ENCODE measurements around the gene TEX55.

Gene TEX55

DNA sequence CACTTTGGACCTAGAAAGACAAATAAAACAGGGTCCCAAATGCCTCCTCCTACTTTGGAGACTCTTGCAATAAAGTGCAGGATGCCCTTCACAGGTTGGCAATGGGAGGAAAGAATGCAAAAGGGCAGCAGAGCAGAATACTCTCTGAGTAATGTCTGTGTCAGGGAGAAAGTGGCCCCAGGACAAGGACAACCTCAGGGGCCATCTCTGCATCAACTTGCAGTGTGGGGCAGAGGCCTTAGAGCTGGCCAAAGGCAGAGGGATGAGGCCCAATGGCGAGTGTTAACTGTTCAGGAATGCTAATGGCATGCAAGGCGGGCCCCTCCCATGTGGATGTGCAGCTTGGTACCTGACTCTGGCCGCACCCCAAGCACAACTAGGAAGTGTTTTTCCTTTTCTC lies 35.8 kb downstream of the TEX55 start:
- no peak overlapping the region for H3K4me3 ChIP-seq (ENCODE audit: low read depth, low read length)
- TF ChIP-seq, protein P1, sequence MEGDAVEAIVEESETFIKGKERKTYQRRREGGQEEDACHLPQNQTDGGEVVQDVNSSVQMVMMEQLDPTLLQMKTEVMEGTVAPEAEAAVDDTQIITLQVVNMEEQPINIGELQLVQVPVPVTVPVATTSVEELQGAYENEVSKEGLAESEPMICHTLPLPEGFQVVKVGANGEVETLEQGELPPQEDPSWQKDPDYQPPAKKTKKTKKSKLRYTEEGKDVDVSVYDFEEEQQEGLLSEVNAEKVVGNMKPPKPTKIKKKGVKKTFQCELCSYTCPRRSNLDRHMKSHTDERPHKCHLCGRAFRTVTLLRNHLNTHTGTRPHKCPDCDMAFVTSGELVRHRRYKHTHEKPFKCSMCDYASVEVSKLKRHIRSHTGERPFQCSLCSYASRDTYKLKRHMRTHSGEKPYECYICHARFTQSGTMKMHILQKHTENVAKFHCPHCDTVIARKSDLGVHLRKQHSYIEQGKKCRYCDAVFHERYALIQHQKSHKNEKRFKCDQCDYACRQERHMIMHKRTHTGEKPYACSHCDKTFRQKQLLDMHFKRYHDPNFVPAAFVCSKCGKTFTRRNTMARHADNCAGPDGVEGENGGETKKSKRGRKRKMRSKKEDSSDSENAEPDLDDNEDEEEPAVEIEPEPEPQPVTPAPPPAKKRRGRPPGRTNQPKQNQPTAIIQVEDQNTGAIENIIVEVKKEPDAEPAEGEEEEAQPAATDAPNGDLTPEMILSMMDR (IDR thresholded peaks at IDR 0.05; ENCODE audit: low read depth, low read length): no peak

- H3K4me3 ChIP-seq (ENCODE audit: low read depth, low read length): no peak overlapping the region
- TF ChIP-seq, protein P1 (IDR thresholded peaks at IDR 0.05; ENCODE audit: low read depth, low read length): no peak
Measured at GRCh38 chr3:119184111-119184510, 38.1 kb downstream of the TEX55 start.

DNA sequence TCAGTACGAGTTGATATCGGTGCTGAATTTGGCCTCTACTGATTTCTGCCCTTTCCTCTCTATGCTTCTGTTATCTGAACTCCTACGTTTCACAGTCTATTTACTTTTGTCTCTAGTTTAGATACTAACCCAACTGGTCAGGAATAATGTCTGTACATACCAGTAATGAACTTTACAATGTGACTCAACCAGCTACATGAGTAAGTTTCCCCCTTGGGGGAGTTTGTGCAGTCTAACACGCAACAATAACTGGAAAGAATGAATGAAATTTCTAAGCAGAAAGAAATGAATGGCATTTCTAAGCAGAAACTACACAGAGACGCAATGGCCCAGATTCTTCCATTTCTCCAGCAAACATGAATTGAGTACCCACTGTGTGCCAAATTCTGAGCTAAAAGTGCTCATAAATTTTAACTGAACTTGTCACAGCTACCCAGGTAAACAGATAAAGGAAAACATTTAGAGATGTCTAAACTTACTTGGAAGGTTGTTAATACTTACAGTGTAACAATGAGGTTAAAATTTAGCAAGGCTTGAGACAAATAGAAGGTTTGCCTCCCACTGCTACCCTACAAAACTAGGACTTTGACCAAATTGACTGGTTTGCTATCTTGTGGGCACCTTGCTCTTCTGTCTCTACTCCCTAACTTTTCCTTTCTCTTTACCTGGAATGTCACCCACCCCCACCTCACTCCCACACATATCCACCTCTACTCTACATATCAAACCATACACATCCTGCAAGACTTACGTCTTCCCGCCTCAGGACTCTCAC lies 39.0 kb downstream of the TEX55 start:
- TF ChIP-seq, protein P1 (IDR thresholded peaks at IDR 0.05; ENCODE audit: low read depth, low read length): no peak
- H3K4me3 ChIP-seq (ENCODE audit: low read depth, low read length): no peak overlapping the region

DNA sequence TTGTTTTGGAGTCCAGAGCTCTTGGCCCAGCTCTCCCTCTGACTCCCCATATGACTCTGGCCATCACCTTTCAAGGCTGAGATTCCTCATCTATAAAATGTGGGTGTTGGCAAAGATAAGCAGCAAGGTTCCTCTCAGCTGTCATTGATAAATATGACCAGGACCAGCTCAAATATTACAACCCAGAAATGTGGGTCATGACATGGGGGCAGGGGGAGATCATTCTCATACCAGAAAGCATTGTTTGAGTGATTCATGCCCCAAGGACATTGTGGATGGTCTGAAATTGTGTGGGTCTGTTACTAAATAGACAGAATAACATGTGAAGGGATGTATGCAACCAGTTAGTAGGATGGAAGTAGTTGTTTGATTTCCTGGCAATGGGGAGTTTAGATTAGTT lies 41.3 kb downstream of the TEX55 start:
- no peak overlapping the region for H3K4me3 ChIP-seq (ENCODE audit: low read depth, low read length)
- TF ChIP-seq, protein P1 (IDR thresholded peaks at IDR 0.05; ENCODE audit: low read depth, low read length): no peak

- TF ChIP-seq, protein P1 (IDR thresholded peaks at IDR 0.05; ENCODE audit: low read depth, low read length): no peak
- no peak overlapping the region for H3K4me3 ChIP-seq (ENCODE audit: low read depth, low read length)
Measured at GRCh38 chr3:119191800-119192199, 45.8 kb downstream of the TEX55 start.

- no peak overlapping the region for H3K4me3 ChIP-seq (ENCODE audit: low read depth, low read length)
- TF ChIP-seq, protein P1 (IDR thresholded peaks at IDR 0.05; ENCODE audit: low read depth, low read length): no peak
Measured at GRCh38 chr3:119194237-119195150, 48.5 kb downstream of the TEX55 start.

DNA sequence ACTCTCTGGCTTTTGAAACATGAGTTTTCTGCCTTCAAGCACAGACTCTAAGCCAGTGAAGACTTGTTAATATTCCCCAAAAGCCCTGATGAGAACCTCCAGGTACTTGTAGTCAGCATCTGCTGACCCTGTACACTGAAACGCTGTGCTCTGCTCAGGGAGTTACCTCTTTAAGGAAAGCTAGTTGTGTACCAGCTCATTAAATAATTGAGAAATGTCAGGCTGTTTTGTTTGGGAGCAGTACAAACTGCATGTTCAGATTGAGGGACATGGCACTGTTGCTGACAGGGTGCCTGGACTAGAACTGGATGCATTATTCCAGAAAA lies 49.1 kb downstream of the TEX55 start:
- no peak overlapping the region for H3K4me3 ChIP-seq (ENCODE audit: low read depth, low read length)
- TF ChIP-seq, protein P1 (IDR thresholded peaks at IDR 0.05; ENCODE audit: low read depth, low read length): no peak

All from WI38 (cell line).